ENCODE results near the gene HOXD9.

HOXD9 gene

GRCh38 chr2:176158855-176159662, 36.5 kb downstream of the HOXD9 start:
- H3K4me2 ChIP-seq = no peak overlapping the region
- H4K20me1 ChIP-seq = no peaks in the 10 kb centered on the region
- H3K4me3 ChIP-seq = no peak overlapping the region
- no peak for TF ChIP-seq Cebpa-rat (IDR thresholded peaks at IDR 0.05)
- H3K4me1 ChIP-seq = no peaks in the 10 kb centered on the region
- H3K36me3 ChIP-seq = no peaks in the 10 kb centered on the region
- H3K27ac ChIP-seq = no peak overlapping the region
- H3K27me3 ChIP-seq = peaks cover 86% of the 10 kb centered on the region
- H3K9me3 ChIP-seq = peaks cover 75% of the 10 kb centered on the region
- H3K9ac ChIP-seq = no peak overlapping the region

GRCh38 chr2:176159663-176160250, 37.2 kb downstream of the HOXD9 start:
- H3K36me3 ChIP-seq = no peaks in the 10 kb centered on the region
- H3K4me1 ChIP-seq = no peaks in the 10 kb centered on the region
- peaks cover 85% of the 10 kb centered on the region for H3K27me3 ChIP-seq
- no peak overlapping the region for H3K9ac ChIP-seq
- no peak overlapping the region for H3K4me3 ChIP-seq
- H3K27ac ChIP-seq = no peak overlapping the region
- no peak overlapping the region for H3K4me2 ChIP-seq
- peaks cover 82% of the 10 kb centered on the region for H3K9me3 ChIP-seq
- no peak for TF ChIP-seq Cebpa-rat (IDR thresholded peaks at IDR 0.05)
- no peaks in the 10 kb centered on the region for H4K20me1 ChIP-seq

- Histone ChIP-seq H3K27ac (no peak overlapping the region), H3K36me3 (no peaks in the 10 kb centered on the region), H3K4me2 (no peak overlapping the region), H3K27me3 (peaks cover 85% of the 10 kb centered on the region), H3K4me3 (no peak overlapping the region), H4K20me1 (no peaks in the 10 kb centered on the region), H3K9me3 (peaks cover 89% of the 10 kb centered on the region), H3K9ac (no peak overlapping the region), H3K4me1 (no peaks in the 10 kb centered on the region)
- no peak for TF ChIP-seq Cebpa-rat (IDR thresholded peaks at IDR 0.05)
Measured at GRCh38 chr2:176160251-176160985, 37.9 kb downstream of the HOXD9 start.

- H3K36me3 ChIP-seq = no peaks in the 10 kb centered on the region
- TF ChIP-seq Cebpa-rat (IDR thresholded peaks at IDR 0.05) = no peak
- H4K20me1 ChIP-seq = no peaks in the 10 kb centered on the region
- no peak overlapping the region for H3K4me2 ChIP-seq
- H3K4me3 ChIP-seq = no peak overlapping the region
- no peaks in the 10 kb centered on the region for H3K4me1 ChIP-seq
- no peak overlapping the region for H3K9ac ChIP-seq
- peaks cover 90% of the 10 kb centered on the region for H3K9me3 ChIP-seq
- no peak overlapping the region for H3K27ac ChIP-seq
- peaks cover 80% of the 10 kb centered on the region for H3K27me3 ChIP-seq
Measured at GRCh38 chr2:176160986-176161824, 38.7 kb downstream of the HOXD9 start.

GRCh38 chr2:176161825-176162626, 39.5 kb downstream of the HOXD9 start:
- H4K20me1 ChIP-seq = no peaks in the 10 kb centered on the region
- H3K36me3 ChIP-seq = no peaks in the 10 kb centered on the region
- no peaks in the 10 kb centered on the region for H3K4me1 ChIP-seq
- TF ChIP-seq Cebpa-rat (IDR thresholded peaks at IDR 0.05) = no peak
- H3K9me3 ChIP-seq = peaks cover 81% of the 10 kb centered on the region
- H3K4me2 ChIP-seq = no peak overlapping the region
- H3K9ac ChIP-seq = no peak overlapping the region
- no peak overlapping the region for H3K4me3 ChIP-seq
- H3K27ac ChIP-seq = no peak overlapping the region
- H3K27me3 ChIP-seq = peaks cover 71% of the 10 kb centered on the region

- peaks cover 71% of the 10 kb centered on the region for H3K9me3 ChIP-seq
- no peak for TF ChIP-seq Cebpa-rat (IDR thresholded peaks at IDR 0.05)
- no peak overlapping the region for H3K4me3 ChIP-seq
- peaks cover 61% of the 10 kb centered on the region for H3K27me3 ChIP-seq
- no peaks in the 10 kb centered on the region for H4K20me1 ChIP-seq
- no peak overlapping the region for H3K4me2 ChIP-seq
- H3K4me1 ChIP-seq = no peaks in the 10 kb centered on the region
- no peaks in the 10 kb centered on the region for H3K36me3 ChIP-seq
- H3K27ac ChIP-seq = no peak overlapping the region
- H3K9ac ChIP-seq = no peak overlapping the region
Measured at GRCh38 chr2:176162911-176163671, 40.6 kb downstream of the HOXD9 start.

GRCh38 chr2:176163672-176164056, 41.1 kb downstream of the HOXD9 start:
- Histone ChIP-seq H3K9ac (no peak overlapping the region), H3K36me3 (no peaks in the 10 kb centered on the region), H4K20me1 (no peaks in the 10 kb centered on the region), H3K27ac (no peak overlapping the region), H3K4me3 (no peak overlapping the region), H3K4me2 (no peak overlapping the region), H3K9me3 (peaks cover 67% of the 10 kb centered on the region), H3K4me1 (no peaks in the 10 kb centered on the region), H3K27me3 (peaks cover 55% of the 10 kb centered on the region)
- TF ChIP-seq Cebpa-rat (IDR thresholded peaks at IDR 0.05) = no peak

GRCh38 chr2:176164201-176164600, 41.7 kb downstream of the HOXD9 start:
- Histone ChIP-seq H4K20me1 (no peaks in the 10 kb centered on the region), H3K27me3 (peaks cover 50% of the 10 kb centered on the region), H3K4me2 (no peak overlapping the region)

More at GRCh38 chr2:176164201-176164600, 41.7 kb downstream of the HOXD9 start:
- Histone ChIP-seq H3K4me1 (no peaks in the 10 kb centered on the region), H3K36me3 (no peaks in the 10 kb centered on the region), H3K9me3 (peaks cover 65% of the 10 kb centered on the region), H3K9ac (no peak overlapping the region), H3K27ac (no peak overlapping the region), H3K4me3 (no peak overlapping the region)
- TF ChIP-seq Cebpa-rat (IDR thresholded peaks at IDR 0.05) = no peak

Data from BLaER1 (cell line).